IMR-90 (cell line): Measurements from ENCODE around the gene VPS13C. TPM values are rescaled to one million over a fixed set of nuclear protein-coding genes. Genes with fewer than 3 reads are reported as not detected.

ENCODE experiments used
- ATAC-seq: fragments of 200-7000 bp; cut with Tn5 transposase; 2 replicates; pipeline ENCODE4 v1.9.1; 2020; ENCODE audit warnings: low read depth, mild to moderate bottlenecking, moderate library complexity
- BruUV-seq: library from RNA; stranded (reverse); fragments of 400-500 nt; replicated peaks from 2 replicates; lab custom pipeline; 2021; lab: Mats Ljungman, UMichigan
- CTCF ChIA-PET: fragments of 300-600 bp; formaldehyde crosslinking; extraction: SDS; loops from one replicate; lab custom pipeline; 2021; ENCODE audit warnings: antibody characterized with exemption; lab: Yijun Ruan, JAX
- POLR2A ChIA-PET: fragments of 300-600 bp; sonication (Branson Sonifier 250); formaldehyde crosslinking; loops from one replicate; lab custom pipeline; 2022; ENCODE audit warnings: antibody characterized with exemption; ENCODE audit not compliant: unreplicated experiment; lab: Charles Lee
- DNase-seq: peaks from one replicate; pipeline ENCODE4 v3.0.0; 2013
- H2AFZ ChIP-seq: replicated peaks from 2 replicates; pipeline ENCODE3; 2013; ENCODE audit warnings: low read length, mild to moderate bottlenecking; ENCODE audit not compliant: poor library complexity
- H2AK5ac ChIP-seq: 2 replicates; pipeline ENCODE4 v1.6.1; 2013; ENCODE audit warnings: low read depth, low read length, inconsistent platforms
- H2AK9ac ChIP-seq: replicated peaks from 2 replicates; pipeline ENCODE3; 2013; ENCODE audit warnings: mild to moderate bottlenecking, low read depth, low read length, moderate library complexity; ENCODE audit not compliant: poor library complexity
- H2BK120ac ChIP-seq: 2 replicates; pipeline ENCODE4 v1.6.1; 2013; ENCODE audit warnings: low read depth, low read length, inconsistent platforms
- H2BK15ac ChIP-seq: 3 replicates; pipeline ENCODE4 v1.6.1; 2013; ENCODE audit warnings: low read depth, low read length, inconsistent platforms
- H2BK20ac ChIP-seq: 2 replicates; pipeline ENCODE4 v1.6.1; 2013; ENCODE audit warnings: low read depth, mild to moderate bottlenecking, inconsistent platforms, low read length, moderate library complexity
- H2BK5ac ChIP-seq: 2 replicates; pipeline ENCODE4 v1.6.1; 2013; ENCODE audit warnings: mild to moderate bottlenecking, low read depth, low read length, inconsistent platforms; ENCODE audit not compliant: poor library complexity, severe bottlenecking
- H3K14ac ChIP-seq: replicated peaks from 2 replicates; pipeline ENCODE4 v1.6.1; 2013; ENCODE audit warnings: low read depth, low read length, inconsistent platforms
- H3K18ac ChIP-seq: 2 replicates; pipeline ENCODE4 v1.6.1; 2013; ENCODE audit warnings: low read depth, low read length, control low read depth
- H3K23ac ChIP-seq: 2 replicates; pipeline ENCODE4 v1.6.1; 2013; ENCODE audit warnings: low read depth, low read length, inconsistent platforms
- H3K27ac ChIP-seq: 2 replicates; pipeline ENCODE4 v1.5.1; 2013; ENCODE audit warnings: mild to moderate bottlenecking, control low read depth, low read length; ENCODE audit not compliant: insufficient read depth
- H3K27me3 ChIP-seq: 2 replicates; pipeline ENCODE4 v1.6.1; 2013; ENCODE audit warnings: low read length; ENCODE audit not compliant: control insufficient read depth, insufficient read depth
- H3K36me3 ChIP-seq: 2 replicates; pipeline ENCODE4 v1.6.1; 2013; ENCODE audit warnings: low read length, mixed read lengths; ENCODE audit not compliant: control insufficient read depth, insufficient read depth
- H3K4ac ChIP-seq: 2 replicates; pipeline ENCODE4 v1.6.1; 2013; ENCODE audit warnings: low read depth, low read length, inconsistent platforms
- H3K4me1 ChIP-seq: 2 replicates; pipeline ENCODE4 v1.6.1; 2013; ENCODE audit warnings: low read length, mixed read lengths; ENCODE audit not compliant: control insufficient read depth, insufficient read depth
- H3K4me2 ChIP-seq: 2 replicates; pipeline ENCODE4 v1.6.1; 2013; ENCODE audit warnings: low read depth, mild to moderate bottlenecking, control low read depth, low read length, moderate library complexity
- H3K4me3 ChIP-seq: 2 replicates; pipeline ENCODE4 v1.5.1; 2013; ENCODE audit warnings: low read depth, mild to moderate bottlenecking, control low read depth, low read length, moderate library complexity; ENCODE audit not compliant: insufficient read depth
- H3K56ac ChIP-seq: 2 replicates; pipeline ENCODE4 v1.6.1; 2013; ENCODE audit warnings: low read length, inconsistent platforms; ENCODE audit not compliant: insufficient read depth; ENCODE audit errors: extremely low read depth
- H3K79me1 ChIP-seq, 2 experiments: 2 replicates each; pipeline ENCODE4 v1.6.1; 2013; ENCODE audit warnings: low read length in 2 of 2, inconsistent platforms in 1 of 2, low read depth in 1 of 2
- H3K9ac ChIP-seq: 2 replicates; pipeline ENCODE4 v1.6.1; 2013; ENCODE audit warnings: low read depth, low read length, control low read depth
- H3K9me1 ChIP-seq: 2 replicates; pipeline ENCODE4 v1.6.1; 2013; ENCODE audit warnings: low read length, inconsistent platforms; ENCODE audit not compliant: insufficient read depth
- H3K9me3 ChIP-seq: 2 replicates; pipeline ENCODE4 v1.6.1; 2013; ENCODE audit warnings: low read length; ENCODE audit not compliant: control insufficient read depth, insufficient read depth
- H4K20me1 ChIP-seq: 2 replicates; pipeline ENCODE4 v1.6.1; 2013; ENCODE audit warnings: low read length, inconsistent platforms; ENCODE audit not compliant: insufficient read depth
- H4K5ac ChIP-seq: 2 replicates; pipeline ENCODE4 v1.6.1; 2013; ENCODE audit warnings: mild to moderate bottlenecking, low read depth, low read length, control low read depth
- H4K8ac ChIP-seq, 2 experiments: 2 replicates each; pipeline ENCODE4 v1.6.1; 2013; ENCODE audit warnings: low read depth in 2 of 2, low read length in 2 of 2, control low read depth in 1 of 2, inconsistent platforms in 1 of 2
- H4K91ac ChIP-seq: 2 replicates; pipeline ENCODE4 v1.6.1; 2013; ENCODE audit warnings: low read depth, low read length, inconsistent platforms; ENCODE audit not compliant: insufficient read depth
- BHLHE40 ChIP-seq: fragments of 150-350 bp; IDR thresholded peaks from 2 replicates; pipeline ENCODE4 v1.6.1; 2016; ENCODE audit warnings: mild to moderate bottlenecking, low read depth, low read length
- FOS ChIP-seq: fragments of 150-350 bp; IDR thresholded peaks from 2 replicates; pipeline ENCODE4 v1.6.1; 2016; ENCODE audit warnings: low read depth, low read length
- MAZ ChIP-seq: IDR thresholded peaks from 2 replicates; pipeline ENCODE4 v1.6.1; 2012; ENCODE audit warnings: low read depth, mild to moderate bottlenecking, low read length, improper control_type of control experiment, moderate library complexity, borderline replicate concordance
- MXI1 ChIP-seq: IDR thresholded peaks from 2 replicates; pipeline ENCODE4 v1.6.1; 2012; ENCODE audit warnings: low read depth, mild to moderate bottlenecking, low read length, moderate library complexity, borderline replicate concordance
- RCOR1 ChIP-seq: IDR thresholded peaks from 2 replicates; pipeline ENCODE4 v1.6.1; 2012; ENCODE audit warnings: mild to moderate bottlenecking, low read length, improper control_type of control experiment; ENCODE audit not compliant: insufficient replicate concordance
- SMC3 ChIP-seq: fragments of 150-350 bp; IDR thresholded peaks from 2 replicates; pipeline ENCODE4 v1.6.1; 2016; ENCODE audit warnings: low read depth, mild to moderate bottlenecking, antibody characterized with exemption, low read length, moderate library complexity
- WGBS, 2 experiments: methylation state at CpG; one replicate each; pipeline versions ENCODE4 v1.1.5 to v1.1.7; 2013; ENCODE audit warnings: missing lambda C conversion rate in 2 of 2; ENCODE audit not compliant: insufficient read length in 1 of 2; ENCODE audit errors: extremely low coverage in 2 of 2; 5-methylcytosine and 5-hydroxymethylcytosine counted together
- dilution Hi-C: fragments of 300-500 bp; cut with HindIII; formaldehyde crosslinking; loops from one replicate; pipeline ENCODE4 v1.14.3; 2018; ENCODE audit warnings: low sequenced_read_pairs; ENCODE audit not compliant: unreplicated experiment
- in situ Hi-C: fragments of 300-500 bp; cut with MboI; formaldehyde crosslinking; loops from 3 replicates; pipeline ENCODE4 v1.14.3; 2019; ENCODE audit warnings: low sequenced_read_pairs, inconsistent platforms, mixed read lengths
- intact Hi-C: fragments of 100-400 bp; cut with micrococcal nuclease; formaldehyde crosslinking; loops from 2 replicates; pipeline ENCODE4 v1.10.0; 2022
- polyA plus RNA-seq, 3 experiments: library from polyadenylated mRNA; depleted of rRNA; stranded (reverse); fragments of >200 nt; gene quantifications; 2 replicates each; pipeline ENCODE4 v1.2.3, GENCODE V29; 2012; ENCODE audit warnings: low replicate concordance in 1 of 3
- total RNA-seq: library from RNA; depleted of rRNA; stranded (reverse); fragments of >200 nt; gene quantifications from 2 replicates; pipeline ENCODE4 v1.2.3, GENCODE V29; 2012

VPS13C gene
- total and polyA plus RNA-seq, 2 of the 4 experiments (the other 2 are of a cell fraction) = 8.1 to 32.8 TPM

DNA sequence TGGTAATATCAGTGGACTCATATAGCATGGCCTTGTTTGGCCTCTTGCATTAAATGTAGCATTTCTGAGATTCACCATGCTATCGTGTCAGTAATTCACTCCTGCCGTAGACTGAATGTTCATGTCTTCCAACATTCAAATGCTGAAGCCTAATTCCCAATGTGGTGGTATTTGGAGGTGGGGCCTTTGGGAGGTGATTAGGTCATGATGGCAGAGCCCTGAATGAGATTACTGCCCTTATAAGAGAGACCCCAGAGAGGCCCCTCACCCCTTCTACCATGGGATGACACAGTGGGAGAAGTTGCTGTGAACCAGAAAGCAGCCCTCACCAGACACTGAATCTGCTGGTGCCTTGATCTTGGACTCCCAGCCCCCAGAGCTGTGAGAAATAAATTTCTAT lies 241.4 kb downstream of the VPS13C start:
- Histone ChIP-seq H3K4ac (no peak overlapping the region), H2AFZ (no peak overlapping the region), H2AK9ac (no peak overlapping the region), H2BK5ac (no peak overlapping the region), H2BK15ac (no peak overlapping the region), H4K8ac (no peak overlapping the region), H3K27ac (no peak overlapping the region), H3K4me2 (no peak overlapping the region), H3K14ac (no peak overlapping the region), H2BK120ac (no peak overlapping the region), H3K18ac (no peak overlapping the region), H3K36me3 (no peaks in the 10 kb centered on the region), H4K91ac (no peak overlapping the region), H3K79me1 (no peaks in the 10 kb centered on the region), H3K23ac (no peak overlapping the region), H3K4me3 (no peak overlapping the region), H3K9me1 (no peaks in the 10 kb centered on the region), H3K27me3 (peaks cover 4% of the 10 kb centered on the region), H3K9me3 (no peaks in the 10 kb centered on the region), H2BK20ac (no peak overlapping the region), H4K5ac (no peak overlapping the region), H2AK5ac (no peak overlapping the region), H3K4me1 (no peaks in the 10 kb centered on the region), H3K56ac (no peak overlapping the region), H3K9ac (no peak overlapping the region), H4K20me1 (no peaks in the 10 kb centered on the region)
- no CpG with 5 or more reads among the region's 2 CpGs for WGBS, 2 experiments
- dilution Hi-C loops = no loop called here
- in situ Hi-C loops = no loop called here
- ChIA-PET CTCF (no interaction called here), POLR2A (no interaction called here)
- intact Hi-C loops = no loop called here
- DNase-seq (no peak), ATAC-seq (no peak)
- BruUV-seq = no TSS peak
- TF ChIP-seq FOS (no peak), RCOR1 (no peak), MAZ (no peak), BHLHE40 (no peak), SMC3 (no peak), MXI1 (no peak)
